NCI-H82 treated with DMSO at 0.1 percent for 48 hours (cell line): ENCODE results near the gene GADD45G.

Experiments used
- DNase-seq: peaks from one replicate; lab custom pipeline; 2025; ENCODE audit not compliant: unreplicated experiment; lab: John Stamatoyannopoulos, UW

Gene GADD45G

GRCh38 chr9:89648247-89649000 lies 43.6 kb downstream of the GADD45G start:
- DNase-seq: no peak

- no peak for DNase-seq
Observed at GRCh38 chr9:89649039-89649691, 44.4 kb downstream of the GADD45G start.

- DNase-seq: no peak
Observed at GRCh38 chr9:89654025-89654662, 49.3 kb downstream of the GADD45G start.

- DNase-seq: no peak
Observed at GRCh38 chr9:89655056-89655989, 50.5 kb downstream of the GADD45G start.
